ENCODE data around the gene PRKD3.

GRCh38 chr2:37364351-37364750 lies 39.7 kb upstream of the PRKD3 start:
- TF ChIP-seq CEBPB (IDR thresholded peaks at IDR 0.05) (no peak), USF1 (IDR thresholded peaks at IDR 0.05) (no peak), MAX (IDR thresholded peaks at IDR 0.05) (no peak), YY1 (IDR thresholded peaks at IDR 0.05; ENCODE audit: low read depth) (no peak), REST (IDR thresholded peaks at IDR 0.05; ENCODE audit: low read depth) (no peak), NFIC (IDR thresholded peaks at IDR 0.05) (no peak), RAD21 (IDR thresholded peaks at IDR 0.05; ENCODE audit: low read depth) (no peak), TAF1 (IDR thresholded peaks at IDR 0.05; ENCODE audit: low read depth) (no peak), EP300 (IDR thresholded peaks at IDR 0.05; ENCODE audit: borderline replicate concordance) (no peak), ZBTB7A (IDR thresholded peaks at IDR 0.05; ENCODE audit: low read depth) (no peak), CREB1 (IDR thresholded peaks at IDR 0.05; ENCODE audit: low read depth) (no peak)

Data from Ishikawa (cell line).